GM19239 (cell line): ENCODE data around the gene ARHGAP6.
A peak's percentile ranks its signal among the peaks of the same experiment; 100 is the strongest.
"Not testable (repeated sequence)": the region's sequence is repeated elsewhere in the genome, so short reads cannot be mapped to it uniquely, and the experiment has no call there.

Experiments
- DNase-seq: peaks from one replicate; pipeline ENCODE4 v3.0.0; 2011; ENCODE audit warnings: low spot score; ENCODE audit not compliant: insufficient read length
- FAIRE-seq: peaks from 2 replicates; lab custom pipeline; 2011; peaks lifted over from hg19 to GRCh38; lab: Jason Lieb, UNC

The ARHGAP6 gene

GRCh38 chrX:11535156-11535919 is 130.4 kb downstream of the ARHGAP6 start:
- no peak for DNase-seq
- FAIRE-seq, result peak; percentile 61

GRCh38 chrX:11533199-11533651 is 132.5 kb downstream of the ARHGAP6 start:
- peak; percentile 96 for FAIRE-seq

GRCh38 chrX:11532291-11533078 is 133.2 kb downstream of the ARHGAP6 start:
- no peak for FAIRE-seq

More at GRCh38 chrX:11533199-11533651, 132.5 kb downstream of the ARHGAP6 start:
- peak; percentile 9 for DNase-seq

GRCh38 chrX:11531226-11531625 is 134.5 kb downstream of the ARHGAP6 start:
- DNase-seq (no peak), FAIRE-seq (no peak)

More at GRCh38 chrX:11532291-11533078, 133.2 kb downstream of the ARHGAP6 start:
- no peak for DNase-seq

- DNase-seq (no peak), FAIRE-seq (no peak)
Measured at GRCh38 chrX:11530621-11531020, 135.1 kb downstream of the ARHGAP6 start.

- DNase-seq, result no peak
- no peak for FAIRE-seq
Measured at GRCh38 chrX:11528623-11529022, 137.1 kb downstream of the ARHGAP6 start.

- no peak for DNase-seq
- FAIRE-seq, result no peak
Measured at GRCh38 chrX:11525685-11526084, 140.0 kb downstream of the ARHGAP6 start.

- FAIRE-seq, DNase-seq: not testable (repeated sequence)
Measured at GRCh38 chrX:11519234-11519633, 146.5 kb downstream of the ARHGAP6 start.

GRCh38 chrX:11509786-11510185 is 155.9 kb downstream of the ARHGAP6 start:
- DNase-seq (no peak), FAIRE-seq (no peak)

- DNase-seq (no peak), FAIRE-seq (peak; percentile 23)
Measured at GRCh38 chrX:11504234-11504633, 161.5 kb downstream of the ARHGAP6 start.

- peak; percentile 95 for FAIRE-seq
Measured at GRCh38 chrX:11499076-11500044, 166.4 kb downstream of the ARHGAP6 start.

GRCh38 chrX:11491375-11491774 is 174.3 kb downstream of the ARHGAP6 start:
- not testable (repeated sequence) for FAIRE-seq, DNase-seq

More at GRCh38 chrX:11499076-11500044, 166.4 kb downstream of the ARHGAP6 start:
- DNase-seq, result no peak

GRCh38 chrX:11484290-11484689 is 181.4 kb downstream of the ARHGAP6 start:
- DNase-seq (no peak), FAIRE-seq (no peak)

GRCh38 chrX:11481035-11481434 is 184.7 kb downstream of the ARHGAP6 start:
- DNase-seq, result no peak
- FAIRE-seq, result no peak

- DNase-seq, result no peak
- FAIRE-seq, result no peak
Measured at GRCh38 chrX:11480626-11481025, 185.1 kb downstream of the ARHGAP6 start.

GRCh38 chrX:11478911-11479310 is 186.8 kb downstream of the ARHGAP6 start:
- no peak for DNase-seq
- FAIRE-seq, result no peak

GRCh38 chrX:11478026-11478425 is 187.7 kb downstream of the ARHGAP6 start:
- no peak for FAIRE-seq
- DNase-seq, result no peak

GRCh38 chrX:11474576-11474975 is 191.1 kb downstream of the ARHGAP6 start:
- no peak for DNase-seq
- no peak for FAIRE-seq

- DNase-seq (no peak), FAIRE-seq (no peak)
Measured at GRCh38 chrX:11474021-11474420, 191.7 kb downstream of the ARHGAP6 start.

GRCh38 chrX:11472879-11473278 is 192.8 kb downstream of the ARHGAP6 start:
- FAIRE-seq, result no peak
- no peak for DNase-seq
